ENCODE results near the gene HDAC4. TPM values are rescaled to one million over a fixed set of nuclear protein-coding genes. Genes with fewer than 3 reads are reported as not detected.

The HDAC4 gene
- total RNA-seq, 1 experiment from 2014 or later, result 32.0 TPM

DNA sequence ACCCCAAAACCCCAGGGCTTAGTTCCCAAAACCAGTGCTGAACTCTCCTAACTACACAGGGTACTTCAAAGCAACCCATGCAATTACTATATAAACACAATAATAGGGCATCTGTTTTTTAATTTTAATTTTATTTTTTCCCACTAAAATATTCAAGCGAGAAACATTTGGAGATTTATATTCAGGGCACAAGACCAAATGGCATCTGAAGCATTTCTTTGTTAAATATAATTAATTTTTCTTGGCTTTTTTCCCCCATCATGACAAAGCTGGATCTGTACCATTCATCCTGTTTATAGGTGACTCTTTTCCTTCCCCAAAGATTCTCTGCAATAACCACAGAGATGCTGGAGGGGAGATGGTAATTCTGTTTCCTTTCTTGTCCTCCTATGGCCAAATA, 18.1 kb upstream of the HDAC4 start:
- peaks cover 6% of the 10 kb centered on the region for H3K27me3 Mint-ChIP-seq (ENCODE audit: low read depth)
- no peak overlapping the region for H2BK20ac ChIP-seq (ENCODE audit: low read depth, low read length, poor library complexity, severe bottlenecking)
- no peaks in the 10 kb centered on the region for H3K4me1 Mint-ChIP-seq
- H3K9me3 ChIP-seq (ENCODE audit: control insufficient read depth, low read depth, low read length), result no peaks in the 10 kb centered on the region
- H3K27ac ChIP-seq (ENCODE audit: insufficient read length, low read depth, low read length), result no peak overlapping the region
- H2AFZ ChIP-seq (ENCODE audit: low read length), result no peak overlapping the region
- WGBS (ENCODE audit: extremely low coverage, insufficient read length, low lambda C conversion rate), result no CpG with 5 or more reads among the region's 1 CpG
- no peaks in the 10 kb centered on the region for H3K79me1 ChIP-seq (ENCODE audit: insufficient read depth, low read depth, low read length, poor library complexity, severe bottlenecking)
- H3K36me3 Mint-ChIP-seq (ENCODE audit: insufficient read depth in 1 of 3, low read depth in 3 of 3), result no peaks in the 10 kb centered on the region
- no peak overlapping the region for H4K91ac ChIP-seq (ENCODE audit: insufficient read length, low read depth, low read length)
- no peaks in the 10 kb centered on the region for H3K27me3 ChIP-seq (ENCODE audit: insufficient read depth, low read length)
- no peaks in the 10 kb centered on the region; a peak in 1 of 5 replicates for H3K9me3 Mint-ChIP-seq
- H2BK120ac ChIP-seq (ENCODE audit: low read depth, low read length, poor library complexity, severe bottlenecking), result no peak overlapping the region
- H3K14ac ChIP-seq (ENCODE audit: insufficient read depth, low read length), result no peak overlapping the region
- TF ChIP-seq, protein P1, sequence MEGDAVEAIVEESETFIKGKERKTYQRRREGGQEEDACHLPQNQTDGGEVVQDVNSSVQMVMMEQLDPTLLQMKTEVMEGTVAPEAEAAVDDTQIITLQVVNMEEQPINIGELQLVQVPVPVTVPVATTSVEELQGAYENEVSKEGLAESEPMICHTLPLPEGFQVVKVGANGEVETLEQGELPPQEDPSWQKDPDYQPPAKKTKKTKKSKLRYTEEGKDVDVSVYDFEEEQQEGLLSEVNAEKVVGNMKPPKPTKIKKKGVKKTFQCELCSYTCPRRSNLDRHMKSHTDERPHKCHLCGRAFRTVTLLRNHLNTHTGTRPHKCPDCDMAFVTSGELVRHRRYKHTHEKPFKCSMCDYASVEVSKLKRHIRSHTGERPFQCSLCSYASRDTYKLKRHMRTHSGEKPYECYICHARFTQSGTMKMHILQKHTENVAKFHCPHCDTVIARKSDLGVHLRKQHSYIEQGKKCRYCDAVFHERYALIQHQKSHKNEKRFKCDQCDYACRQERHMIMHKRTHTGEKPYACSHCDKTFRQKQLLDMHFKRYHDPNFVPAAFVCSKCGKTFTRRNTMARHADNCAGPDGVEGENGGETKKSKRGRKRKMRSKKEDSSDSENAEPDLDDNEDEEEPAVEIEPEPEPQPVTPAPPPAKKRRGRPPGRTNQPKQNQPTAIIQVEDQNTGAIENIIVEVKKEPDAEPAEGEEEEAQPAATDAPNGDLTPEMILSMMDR (conservative IDR thresholded peaks at IDR 0.05), result no peak
- H3K18ac ChIP-seq (ENCODE audit: insufficient read length, low read depth, low read length), result no peak overlapping the region
- no peak overlapping the region for H3K4me3 Mint-ChIP-seq
- no peak for DNase-seq
- H3K23me2 ChIP-seq (ENCODE audit: insufficient read length, low read depth, low read length, poor library complexity, severe bottlenecking), result no peaks in the 10 kb centered on the region
- H4K8ac ChIP-seq (replicated peaks; ENCODE audit: insufficient read length, low read depth, low read length), result no peak overlapping the region
- H2BK15ac ChIP-seq (ENCODE audit: low read depth, low read length), result no peak overlapping the region
- no peaks in the 10 kb centered on the region for H3K4me1 ChIP-seq (ENCODE audit: insufficient read depth, low read length)
- no peak overlapping the region for H3K4ac ChIP-seq (ENCODE audit: low read depth, low read length)
- no peak overlapping the region for H2BK12ac ChIP-seq (ENCODE audit: insufficient read length, low read depth, low read length)
- H3K23ac ChIP-seq (ENCODE audit: insufficient read length, low read depth, low read length), result no peak overlapping the region
- no peaks in the 10 kb centered on the region for H3K79me2 ChIP-seq (ENCODE audit: insufficient read depth, low read length)
- H4K20me1 ChIP-seq (ENCODE audit: control insufficient read depth, insufficient read depth, insufficient read length), result no peaks in the 10 kb centered on the region
- H3T11ph ChIP-seq (ENCODE audit: low read length), result no peak overlapping the region
- H2BK5ac ChIP-seq (ENCODE audit: insufficient read length, low read length), result no peak overlapping the region
- H2AK5ac ChIP-seq (ENCODE audit: insufficient read length, low read length), result no peak overlapping the region
- H3K27ac Mint-ChIP-seq, result no peak overlapping the region
- H4K5ac ChIP-seq (ENCODE audit: insufficient read length, low read depth, low read length), result no peak overlapping the region
- H3K4me2 ChIP-seq (ENCODE audit: insufficient read depth, insufficient read length, low read length), result no peak overlapping the region
- H3K56ac ChIP-seq (ENCODE audit: insufficient read length, low read depth, low read length), result no peak overlapping the region
- H3K9ac ChIP-seq (ENCODE audit: extremely low read depth, insufficient read length, low read length), result no peak overlapping the region
